NCI-H526 (cell line): ENCODE measurements around the gene FAM241A.

Source experiments
- DNase-seq, 2 experiments: peaks; one replicate each; lab custom pipeline; 2025; lab: John Stamatoyannopoulos, UW

The FAM241A gene

GRCh38 chr4:112214390-112215264 lies 69.4 kb downstream of the FAM241A start:
- DNase-seq, result peak; percentile 2 to 50

GRCh38 chr4:112219826-112220366 lies 74.6 kb downstream of the FAM241A start:
- no peak for DNase-seq

DNA sequence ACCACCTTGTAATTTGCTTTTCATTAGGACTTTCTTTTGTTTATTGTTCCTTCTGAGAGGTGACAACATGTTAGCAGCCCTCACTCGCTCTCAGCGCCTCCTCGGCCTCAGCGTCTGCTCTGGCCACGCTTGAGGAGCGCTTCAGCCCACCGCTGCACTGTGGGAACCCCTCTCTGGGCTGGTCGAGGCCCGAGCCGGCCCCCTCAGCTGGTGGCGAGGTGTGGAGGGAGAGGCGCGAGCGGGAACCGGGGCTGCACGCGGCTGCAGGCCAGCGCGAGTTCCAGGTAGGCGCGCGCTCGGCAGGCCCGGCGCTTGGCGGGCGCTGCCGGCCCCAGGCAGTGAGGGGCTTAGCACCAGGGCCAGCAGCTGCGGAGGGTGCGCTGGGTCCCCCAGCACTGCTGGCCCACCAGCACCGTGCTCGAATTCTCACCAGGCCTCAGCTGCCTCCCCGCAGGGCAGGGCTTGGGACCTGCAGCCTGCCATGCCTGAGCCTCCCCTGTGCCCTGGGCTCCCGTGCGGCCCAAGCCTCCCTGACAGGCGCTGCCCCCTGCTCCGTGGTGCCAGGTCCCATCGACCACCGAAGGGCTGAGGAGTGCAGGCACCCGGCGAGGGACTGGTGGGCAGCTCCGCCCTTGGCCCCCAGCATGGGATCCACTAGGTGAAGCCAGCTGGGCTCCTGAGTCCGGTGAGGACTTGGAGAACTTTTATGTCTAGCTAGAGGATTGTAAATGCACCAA lies 77.1 kb downstream of the FAM241A start:
- no peak for DNase-seq

DNA sequence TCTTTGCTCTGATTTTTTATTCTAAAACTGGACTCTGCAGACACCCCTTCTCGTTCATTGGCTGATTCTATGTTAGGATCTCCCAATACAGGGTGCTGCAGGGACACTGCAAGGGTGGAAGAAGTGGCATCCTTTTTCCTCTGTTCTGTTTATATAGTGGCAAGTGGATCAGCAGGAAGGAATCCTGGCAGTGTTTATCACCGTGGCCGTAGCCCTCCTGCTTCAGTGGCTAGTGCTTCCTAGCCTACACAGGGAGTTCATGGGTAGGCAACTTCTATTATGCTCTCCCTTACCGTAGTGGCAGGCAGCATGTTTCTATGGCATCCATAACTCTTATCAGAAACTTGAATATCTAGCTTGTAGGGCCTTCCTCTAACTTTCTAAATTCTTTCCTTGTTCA lies 79.9 kb downstream of the FAM241A start:
- no peak for DNase-seq

- DNase-seq, result peak; percentile 93 to 98
These were observed 85.9 kb downstream of the FAM241A start for GRCh38 chr4:112230879-112231778.

- peak; percentile 70 to 90 for DNase-seq
These were observed 86.8 kb downstream of the FAM241A start, which contains the start of gene AP1AR for GRCh38 chr4:112231779-112232713. Gene AP1AR, plus strand, starts transcription at chr4:112231787. Its CDS starts 305 bp downstream, at chr4:112232092.

GRCh38 chr4:112234952-112235609 lies 89.8 kb downstream of the FAM241A start:
- DNase-seq, result peak; percentile 25 to 66

GRCh38 chr4:112236040-112236439 lies 90.8 kb downstream of the FAM241A start:
- DNase-seq, result no peak

DNA sequence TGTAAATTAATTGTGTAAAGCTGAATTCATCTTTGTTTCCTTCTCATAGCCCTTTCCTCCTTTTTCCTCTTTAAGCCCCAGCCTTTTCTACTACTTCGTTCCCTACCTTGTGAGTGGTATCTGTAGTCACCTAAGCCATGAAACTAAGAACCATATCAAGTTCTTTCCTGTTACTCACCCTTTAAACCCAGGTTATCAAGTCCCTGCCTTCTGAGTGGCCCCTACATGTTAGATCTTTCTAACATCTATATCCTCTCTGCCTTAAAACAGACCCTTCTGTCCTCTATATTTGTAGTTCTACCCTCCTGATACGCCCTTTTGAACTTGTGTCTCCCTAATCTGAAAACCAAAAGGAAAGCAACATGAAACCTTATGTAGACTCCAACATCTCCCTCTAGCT lies 93.6 kb downstream of the FAM241A start:
- no peak for DNase-seq
